SK-N-DZ (cell line): ENCODE data around the gene TOMM7. TPM values are rescaled to one million over a fixed set of nuclear protein-coding genes. Genes with fewer than 3 reads are reported as not detected.

Source experiments
- DNase-seq: peaks from one replicate; pipeline ENCODE4 v3.0.0-alpha.2; 2015; ENCODE audit warnings: low spot score
- polyA plus RNA-seq, 2 experiments: library from polyadenylated mRNA; depleted of rRNA; stranded (reverse); fragments of >200 nt; gene quantifications; 2 replicates each; pipeline ENCODE4 v1.2.3, GENCODE V29; 2014

The TOMM7 gene
- 108 TPM in 2 replicates for polyA plus RNA-seq (2014; cell fraction: cytosol; rRNA removed)
- 94.8 and 174 TPM in 2 replicates for polyA plus RNA-seq (2014; cell fraction: nucleus; rRNA removed)

DNA sequence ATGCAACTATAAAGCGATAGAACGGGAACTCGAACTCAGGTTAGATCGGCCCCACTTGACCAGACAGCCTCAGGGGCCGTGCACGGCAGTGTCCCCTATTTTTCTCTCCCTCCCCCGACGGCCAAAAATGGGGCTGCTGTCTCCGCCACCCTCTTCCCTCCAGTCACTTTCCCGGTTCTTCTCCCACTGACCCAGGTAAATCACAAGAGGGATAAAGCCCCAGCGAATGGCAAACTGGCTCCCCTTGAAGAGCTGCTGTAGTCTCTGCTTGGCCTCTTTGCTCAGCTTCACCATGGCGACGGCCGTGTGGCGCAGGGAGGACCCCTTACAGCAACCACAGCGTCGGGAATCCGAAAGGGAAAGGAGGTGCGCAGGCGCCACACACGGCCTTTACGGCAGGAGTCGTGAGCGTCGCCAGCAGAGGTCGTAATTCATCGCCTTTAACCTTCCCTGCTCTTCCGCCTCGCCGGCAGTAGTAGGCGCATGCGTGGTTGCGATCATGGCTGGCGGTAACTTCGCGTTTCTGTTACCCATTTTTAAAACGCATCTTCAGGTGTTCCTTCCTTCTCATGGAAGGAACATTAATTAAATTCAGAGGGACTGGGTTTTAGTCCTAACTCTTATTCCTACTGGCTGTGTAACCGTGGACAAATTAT, at the start of gene TOMM7:
Gene TOMM7 (minus strand): TSS at position 364 of the 656 bp plus-strand sequence. CDS start 70 bp downstream, at position 294.
- peak; percentile 97 for DNase-seq

DNA sequence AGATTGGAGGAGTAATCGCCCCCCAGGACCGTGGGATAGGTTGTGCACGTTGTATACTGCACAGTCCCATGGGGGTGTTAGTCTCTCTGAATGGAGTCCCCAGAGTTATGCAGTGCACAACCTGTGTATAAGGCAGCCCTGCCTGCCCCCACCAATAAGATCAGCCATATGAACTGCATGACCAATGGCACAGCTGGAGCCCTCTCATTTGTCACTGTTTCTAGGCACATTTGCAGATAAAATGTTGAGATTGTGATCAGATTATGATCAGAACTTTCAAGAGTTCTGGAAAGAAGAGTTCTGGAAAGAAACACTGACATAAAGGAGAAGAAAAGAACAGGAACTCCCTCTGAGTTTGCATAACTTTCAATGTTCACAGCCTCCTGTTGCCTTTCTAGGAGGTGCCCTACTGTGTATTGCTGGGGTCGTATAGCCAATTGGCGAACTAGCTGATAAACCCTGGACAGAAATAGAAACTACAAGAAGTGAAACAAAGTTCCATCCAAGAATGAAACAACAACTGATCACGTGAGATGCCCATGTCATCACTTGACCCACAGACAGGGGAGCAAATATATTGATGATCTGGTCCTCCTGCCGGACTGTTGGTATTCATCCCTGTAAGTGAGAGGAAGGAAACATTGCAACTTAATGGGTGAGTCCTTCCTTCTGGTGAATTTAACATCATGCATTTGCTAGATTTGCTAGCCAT, 49.6 kb upstream of the TOMM7 start:
- no peak for DNase-seq

GRCh38 chr7:22871661-22872060, 49.0 kb upstream of the TOMM7 start:
- DNase-seq, result no peak

DNA sequence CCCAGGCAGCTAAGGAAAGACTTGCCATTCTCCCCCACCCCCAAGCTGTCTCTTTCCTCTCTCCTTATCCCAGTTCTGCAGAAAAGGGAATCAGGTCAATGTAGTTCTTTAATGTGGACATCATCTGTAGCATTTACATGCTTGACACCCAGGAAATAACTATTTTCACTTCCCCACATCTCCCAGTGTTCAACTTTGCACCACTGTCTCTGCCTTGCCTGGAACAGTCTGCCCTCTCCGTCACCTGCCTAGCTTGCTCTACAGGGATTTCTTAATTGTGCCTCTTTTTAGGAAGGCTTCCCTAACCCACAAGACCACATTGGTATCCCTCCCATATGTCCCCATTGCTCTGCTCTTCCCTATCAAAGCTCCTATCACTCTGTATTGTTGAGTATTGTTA, 45.9 kb upstream of the TOMM7 start:
- DNase-seq, result no peak

DNA sequence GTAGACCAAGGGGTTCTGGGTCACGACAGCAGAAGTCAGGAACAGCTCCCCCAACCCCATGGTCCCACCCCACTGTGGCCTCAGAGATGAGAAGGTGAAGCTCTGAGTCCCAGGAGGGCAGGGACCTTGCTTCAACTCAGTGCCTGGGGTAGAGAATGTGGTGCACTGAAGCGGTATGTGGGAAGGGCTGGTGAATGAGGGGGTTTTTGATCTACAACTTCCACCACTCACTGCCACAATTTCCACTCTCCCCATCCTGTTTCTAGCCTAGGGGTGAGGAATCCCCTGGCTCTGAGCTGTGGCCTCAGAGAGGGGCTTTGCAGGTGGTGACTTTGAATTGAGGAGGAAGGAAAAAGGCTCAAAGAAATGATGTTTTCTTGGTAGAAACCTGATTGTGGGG, 44.9 kb upstream of the TOMM7 start:
- no peak for DNase-seq

- no peak for DNase-seq
These were observed 44.4 kb upstream of the TOMM7 start for GRCh38 chr7:22867003-22867402.

- DNase-seq, result no peak
These were observed 42.9 kb upstream of the TOMM7 start for GRCh38 chr7:22865602-22865960.

- DNase-seq, result no peak
These were observed 42.4 kb upstream of the TOMM7 start for GRCh38 chr7:22864855-22865601.

GRCh38 chr7:22864301-22864700, 41.7 kb upstream of the TOMM7 start:
- DNase-seq, result no peak

GRCh38 chr7:22863156-22863899, 40.7 kb upstream of the TOMM7 start:
- DNase-seq, result no peak

DNA sequence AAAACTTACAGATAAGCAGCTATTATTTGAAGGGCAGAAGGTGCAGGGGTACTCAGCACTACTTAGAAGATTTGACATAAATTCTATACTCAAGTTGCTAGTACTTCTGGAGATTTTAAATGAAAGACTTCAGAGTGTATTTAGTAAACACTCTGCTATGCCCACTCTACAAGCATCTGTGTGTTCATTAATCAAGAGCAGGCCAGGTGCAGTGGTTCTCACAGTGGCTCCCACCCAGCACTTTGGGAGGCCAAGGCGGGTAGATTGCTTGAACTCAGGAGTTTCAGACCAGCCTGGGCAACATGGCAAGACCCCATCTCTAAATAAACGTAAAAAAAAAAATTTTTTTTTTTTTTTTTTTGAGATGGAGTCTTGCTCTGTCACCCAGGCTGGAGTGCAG, 38.9 kb upstream of the TOMM7 start:
- no peak for DNase-seq

DNA sequence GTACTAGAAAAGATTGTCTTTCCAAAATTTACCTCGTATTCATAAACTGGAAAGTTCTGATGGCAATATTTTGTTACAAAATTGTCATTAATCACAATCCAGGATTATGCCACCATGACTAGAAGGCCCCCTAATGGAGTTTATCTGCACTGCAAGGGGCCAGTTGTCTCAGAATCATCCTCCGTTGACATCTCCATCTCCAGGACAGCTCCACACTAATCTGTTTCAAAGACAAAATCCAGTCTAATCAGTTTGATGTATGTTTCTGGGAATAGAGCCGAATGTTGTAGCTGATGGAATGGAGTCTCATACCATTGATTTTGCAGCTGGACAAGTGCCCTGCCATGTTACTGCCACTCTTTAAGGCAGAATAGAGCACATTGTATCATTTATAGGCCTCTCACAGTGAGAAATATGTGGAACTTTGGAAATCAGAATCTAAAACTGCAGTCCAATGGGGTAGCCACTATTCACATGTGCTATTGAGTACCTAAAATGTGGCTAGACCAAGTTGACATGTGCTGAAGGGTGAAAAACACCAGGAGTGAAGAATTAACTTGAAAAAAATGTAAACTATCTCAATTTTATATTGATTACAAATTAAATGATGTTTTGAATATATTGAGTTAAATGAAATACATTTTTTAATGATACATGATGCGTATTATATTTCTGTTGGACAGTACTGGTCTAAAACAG, 38.3 kb upstream of the TOMM7 start:
- DNase-seq, result no peak

DNA sequence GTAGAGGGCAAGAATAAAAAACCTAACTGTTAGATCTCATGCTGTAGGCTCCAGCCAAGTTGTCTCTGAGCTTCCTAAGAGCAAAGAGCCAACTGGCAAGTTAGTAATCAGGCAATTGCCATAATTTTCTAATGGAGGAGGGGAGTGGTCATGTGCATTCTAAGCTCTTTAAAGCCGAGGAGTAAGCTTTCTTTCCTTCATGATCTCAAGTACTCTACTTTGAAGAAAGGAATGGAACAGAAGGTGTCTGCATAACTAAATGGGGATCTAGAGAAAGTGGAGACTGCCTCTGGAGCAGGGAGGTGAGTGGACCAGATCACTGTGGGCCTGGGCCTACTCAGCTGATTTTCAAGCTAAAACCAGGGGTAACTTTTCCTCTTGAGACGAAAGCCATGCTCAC, 37.7 kb upstream of the TOMM7 start:
- DNase-seq, result no peak

- DNase-seq, result no peak
These were observed 37.1 kb upstream of the TOMM7 start for GRCh38 chr7:22859641-22860290.

DNA sequence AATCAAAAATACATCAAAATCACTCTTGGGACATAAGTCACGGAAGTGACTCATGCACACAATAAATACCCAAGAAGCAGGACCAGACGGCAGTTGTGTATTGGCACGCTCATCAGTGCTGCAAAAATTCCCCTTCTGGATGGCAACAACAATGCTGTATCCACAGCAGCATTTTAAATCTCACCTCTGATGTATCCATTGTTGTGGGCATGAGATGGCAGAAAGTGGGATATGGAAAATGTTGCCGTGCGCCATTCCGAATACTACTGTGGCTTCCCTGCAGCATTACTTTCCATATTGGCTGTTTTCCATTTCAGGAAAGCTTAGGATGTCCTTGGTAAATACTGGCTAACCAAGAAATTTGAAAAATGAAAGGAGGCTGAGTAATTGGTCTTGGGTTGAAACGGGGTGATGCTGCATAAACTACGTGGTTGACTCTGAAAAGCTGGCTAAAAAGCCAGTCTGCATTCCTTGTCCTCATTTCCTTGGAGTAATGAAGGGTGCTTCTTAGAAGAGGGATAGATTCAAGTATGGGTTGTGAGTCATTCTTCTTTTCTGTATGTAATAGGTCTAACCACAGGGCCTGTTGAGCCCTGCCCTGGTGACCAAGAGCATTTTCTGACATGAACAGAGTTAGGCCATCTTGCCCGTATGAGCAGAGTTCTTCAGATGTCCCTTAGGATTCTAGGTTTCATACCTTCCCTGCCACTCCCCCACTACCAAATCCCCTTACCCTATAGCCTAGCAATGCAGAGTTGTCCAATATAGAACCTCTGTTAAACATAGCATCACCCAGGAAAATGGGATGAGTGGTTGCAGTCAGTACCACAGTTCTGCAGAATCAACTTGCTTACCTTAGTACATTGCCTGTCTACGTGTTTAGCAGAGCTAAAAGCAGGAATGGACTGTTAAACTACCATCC, 36.3 kb upstream of the TOMM7 start:
- no peak for DNase-seq

- no peak for DNase-seq
These were observed 35.6 kb upstream of the TOMM7 start for GRCh38 chr7:22858274-22858639.

- no peak for DNase-seq
These were observed 33.8 kb upstream of the TOMM7 start for GRCh38 chr7:22856416-22856815.

DNA sequence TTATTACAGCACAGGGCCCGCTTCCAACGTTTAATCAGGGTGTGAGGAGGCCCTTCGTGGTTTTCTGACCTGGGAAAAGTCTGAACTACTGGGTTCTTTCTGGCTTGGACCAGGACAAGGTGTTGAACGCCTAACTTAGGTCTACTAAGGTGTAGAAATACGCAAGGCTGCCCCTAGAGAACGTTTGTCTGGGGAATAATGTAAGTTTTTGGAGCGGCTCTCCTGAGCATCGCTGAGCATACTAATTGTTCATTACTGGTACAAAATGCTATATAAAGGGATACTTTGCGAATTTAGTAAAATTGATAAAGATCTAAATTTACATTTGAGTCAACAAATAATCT, 32.4 kb upstream of the TOMM7 start:
- DNase-seq, result no peak

DNA sequence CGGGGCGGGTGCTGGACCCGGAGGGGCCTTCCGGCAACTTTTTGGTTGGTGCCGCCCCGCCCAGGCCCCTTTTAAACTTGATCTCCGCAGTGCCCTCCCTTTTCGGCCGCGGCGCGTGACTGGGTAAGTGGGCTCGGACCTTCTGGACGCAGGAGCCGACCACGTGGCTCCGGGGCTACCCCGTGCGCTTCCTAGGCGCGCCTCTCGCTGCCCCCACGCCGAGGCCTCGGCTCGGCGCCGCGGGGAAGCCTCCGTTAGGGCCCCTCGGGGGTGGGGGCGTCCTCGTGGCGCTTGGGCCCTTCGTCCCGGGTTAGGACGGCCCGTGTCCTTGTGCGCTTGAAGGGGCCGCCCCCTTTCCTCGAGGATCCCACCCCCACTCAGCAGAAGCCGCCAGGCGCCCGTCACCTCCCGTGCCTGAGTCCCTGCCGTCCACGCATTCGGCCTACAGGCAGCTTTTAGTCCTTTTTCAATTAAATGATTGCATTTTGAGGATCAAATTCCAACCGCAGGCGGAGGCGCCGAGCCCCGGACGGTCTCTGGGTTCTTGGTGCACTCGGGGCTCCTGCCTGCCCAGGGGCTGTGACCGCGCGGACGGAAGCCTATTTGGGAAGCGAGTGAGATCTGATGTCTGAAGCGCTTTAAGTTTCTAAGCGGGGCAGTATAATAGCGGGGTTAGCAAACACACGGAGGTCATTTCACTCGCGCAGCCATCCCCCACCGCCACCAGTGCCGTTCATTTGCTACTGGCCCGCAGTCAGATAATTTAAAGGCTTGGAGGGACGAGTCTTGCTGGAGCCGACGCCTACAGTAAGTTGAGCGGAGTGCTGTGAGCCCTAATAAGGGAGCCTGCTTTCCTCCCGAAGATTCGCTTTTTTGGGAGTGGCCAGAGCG, 31.8 kb upstream of the TOMM7 start:
- DNase-seq, result peak; percentile 43
